GM21515 (cell line): Measurements from ENCODE around the gene PBX3.

Source experiments
- ATAC-seq: cut with Tn5 transposase; IDR thresholded peaks from one replicate; pipeline ENCODE4 v1.9.1; 2021; ENCODE audit not compliant: unreplicated experiment

The PBX3 gene

DNA sequence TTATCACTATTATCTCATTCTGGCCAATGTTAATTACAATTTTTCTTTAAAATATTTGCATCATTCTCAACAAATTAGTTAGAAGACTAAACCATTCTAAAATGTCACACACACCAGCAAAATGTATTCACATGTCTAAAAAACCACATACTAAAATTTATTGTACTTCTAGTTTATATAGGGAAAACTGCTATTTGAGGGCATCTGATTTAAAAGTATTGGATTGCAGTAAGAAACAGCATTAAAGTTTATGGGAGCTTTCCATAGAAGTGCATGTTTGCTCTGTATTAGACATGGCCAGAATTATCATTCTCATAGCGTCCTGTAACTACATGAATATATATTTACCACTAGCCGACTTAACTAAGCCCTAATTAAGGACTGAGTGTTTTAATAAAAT lies 150.3 kb downstream of the PBX3 start:
- no peak for ATAC-seq

GRCh38 chr9:125902214-125902613 lies 155.0 kb downstream of the PBX3 start:
- no peak for ATAC-seq

GRCh38 chr9:125902831-125903512 lies 155.8 kb downstream of the PBX3 start:
- no peak for ATAC-seq

- no peak for ATAC-seq
These were observed 157.1 kb downstream of the PBX3 start for GRCh38 chr9:125904155-125904851.

GRCh38 chr9:125906144-125906543 lies 159.0 kb downstream of the PBX3 start:
- ATAC-seq, result no peak

GRCh38 chr9:125906893-125907292 lies 159.7 kb downstream of the PBX3 start:
- ATAC-seq, result no peak

DNA sequence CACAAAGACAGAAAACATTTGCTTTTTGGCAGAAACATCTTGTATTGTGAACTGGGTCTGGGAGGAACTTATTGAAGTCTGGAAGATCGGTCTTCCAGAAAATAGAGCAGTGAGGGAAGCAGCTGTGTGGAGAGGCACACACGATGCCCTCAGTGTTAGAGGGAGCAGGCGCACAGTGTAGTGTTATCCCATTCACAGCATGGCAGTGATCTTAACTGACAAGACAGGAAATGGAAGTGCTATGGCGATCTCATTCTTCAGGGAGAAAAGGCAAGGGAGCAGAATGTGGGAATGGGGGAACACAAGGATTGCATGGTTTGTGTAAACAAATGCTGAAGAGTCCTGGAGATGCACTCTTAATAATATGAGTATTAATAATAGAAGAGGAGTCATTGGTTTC lies 161.0 kb downstream of the PBX3 start:
- no peak for ATAC-seq

DNA sequence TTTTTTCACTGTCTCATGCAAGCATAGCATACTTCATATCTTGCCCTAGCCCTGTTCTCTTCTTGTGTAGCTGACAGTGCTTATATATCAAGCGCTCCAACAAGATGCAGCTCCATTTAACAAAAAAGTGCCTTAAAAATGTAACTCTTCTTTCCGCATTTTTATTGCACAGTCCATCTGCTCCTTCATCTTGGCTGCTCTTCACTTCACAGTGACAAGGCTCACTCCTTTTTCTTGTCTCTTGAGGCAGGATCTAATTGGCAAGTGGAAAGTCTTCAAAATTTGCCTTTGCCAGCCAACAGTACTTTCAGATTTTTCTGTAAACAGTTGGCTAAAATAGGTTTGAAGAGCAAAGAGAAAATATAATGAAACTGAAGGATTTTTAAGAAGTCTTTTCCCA lies 161.8 kb downstream of the PBX3 start:
- no peak for ATAC-seq

DNA sequence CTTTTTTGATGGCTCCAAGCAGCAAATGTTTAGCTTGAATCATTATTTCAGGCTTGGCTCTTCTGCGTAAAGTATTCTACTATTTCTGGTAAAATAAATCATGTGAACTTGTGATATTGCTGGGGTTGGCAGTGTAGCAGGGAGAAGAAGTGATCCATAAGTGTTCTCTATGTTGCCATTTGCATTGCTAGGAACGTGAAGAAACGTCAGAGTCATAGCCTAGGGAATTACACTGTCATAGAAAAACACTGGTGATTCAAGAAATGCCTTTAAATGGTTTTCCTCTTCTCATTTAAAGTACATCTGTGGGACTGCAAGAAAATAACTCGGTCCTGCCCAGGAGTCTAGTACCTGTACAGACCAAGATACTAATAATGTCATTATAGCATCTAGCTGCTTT lies 162.3 kb downstream of the PBX3 start:
- no peak for ATAC-seq

DNA sequence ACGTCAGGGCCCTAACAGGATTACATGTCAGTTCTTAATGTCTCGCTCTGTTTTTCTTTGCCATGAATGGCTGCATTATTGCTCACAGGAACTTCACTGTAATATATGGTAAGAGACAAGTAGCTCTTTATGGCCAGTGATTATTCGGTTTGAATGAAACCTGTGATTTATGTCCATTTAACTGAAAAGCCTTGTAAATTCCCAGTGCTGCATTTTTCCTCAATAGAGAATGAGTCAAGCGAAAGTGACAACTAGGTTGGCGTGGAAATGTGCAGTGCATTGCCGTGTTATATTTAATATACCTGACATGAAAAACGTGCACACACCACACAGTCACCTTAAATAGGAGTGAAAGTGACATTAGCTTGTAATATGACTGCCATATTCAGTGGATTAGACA lies 163.1 kb downstream of the PBX3 start:
- no peak for ATAC-seq

GRCh38 chr9:125911861-125912644 lies 164.9 kb downstream of the PBX3 start:
- ATAC-seq, result no peak

DNA sequence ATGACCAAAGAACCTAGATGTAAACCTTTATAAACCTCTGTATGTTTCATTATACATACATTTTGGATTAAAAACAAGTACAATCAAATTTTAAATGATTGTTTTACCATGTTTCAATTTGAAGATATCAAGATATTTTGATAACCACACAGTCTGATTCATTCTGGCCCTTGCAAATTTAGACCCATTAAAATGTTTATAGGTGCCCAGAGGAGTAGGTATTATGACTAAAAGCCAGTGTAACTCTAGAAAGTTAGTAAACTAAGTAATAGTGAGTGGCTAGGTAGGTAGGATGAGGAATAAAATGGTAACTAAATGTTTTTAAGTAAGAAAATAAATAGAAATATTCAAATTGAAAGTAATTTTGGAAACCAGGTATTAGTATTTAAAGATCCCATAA lies 165.5 kb downstream of the PBX3 start:
- ATAC-seq, result no peak

- ATAC-seq, result no peak
These were observed 166.4 kb downstream of the PBX3 start for GRCh38 chr9:125913551-125913950.

- ATAC-seq, result no peak
These were observed 167.2 kb downstream of the PBX3 start for GRCh38 chr9:125914411-125914810.

DNA sequence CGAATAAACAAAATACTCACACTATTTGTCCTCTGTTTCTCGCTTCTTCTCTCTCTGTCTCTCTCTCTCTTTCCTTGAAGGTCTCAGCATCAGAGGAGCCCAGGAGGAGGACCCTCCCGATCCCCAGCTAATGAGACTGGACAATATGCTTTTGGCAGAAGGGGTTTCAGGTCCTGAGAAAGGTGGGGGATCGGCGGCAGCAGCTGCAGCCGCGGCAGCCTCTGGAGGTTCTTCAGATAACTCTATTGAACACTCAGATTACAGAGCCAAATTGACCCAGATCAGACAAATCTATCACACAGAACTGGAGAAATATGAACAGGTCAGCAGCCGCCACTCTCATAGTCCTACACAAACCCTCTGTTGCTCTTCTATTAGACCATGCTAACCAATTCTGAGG lies 168.4 kb downstream of the PBX3 start:
- ATAC-seq, result no peak

- ATAC-seq, result no peak
These were observed 172.4 kb downstream of the PBX3 start for GRCh38 chr9:125919565-125919964.

GRCh38 chr9:125920402-125920801 lies 173.2 kb downstream of the PBX3 start:
- no peak for ATAC-seq

- no peak for ATAC-seq
These were observed 175.7 kb downstream of the PBX3 start for GRCh38 chr9:125922854-125923253.

GRCh38 chr9:125924351-125924750 lies 177.2 kb downstream of the PBX3 start:
- no peak for ATAC-seq

GRCh38 chr9:125926936-125927335 lies 179.8 kb downstream of the PBX3 start:
- no peak for ATAC-seq

DNA sequence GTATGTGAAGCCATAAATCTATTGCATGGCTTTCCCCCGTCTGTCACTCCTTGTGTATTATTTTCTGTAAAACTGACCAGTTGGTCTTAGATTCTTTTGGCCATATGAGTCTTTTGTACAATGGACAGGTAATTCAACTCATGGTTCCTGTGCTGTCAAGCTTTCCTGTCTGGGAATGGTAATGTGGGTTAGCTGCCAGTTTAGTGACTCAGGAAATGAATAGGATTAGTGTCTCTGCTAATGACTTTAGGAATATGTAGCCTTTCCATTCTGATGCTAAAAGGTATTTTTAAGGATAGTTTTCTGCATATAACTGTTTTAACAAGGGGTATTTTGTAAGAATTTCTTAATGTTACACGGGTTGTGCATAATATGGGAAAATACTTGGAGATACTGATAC lies 182.7 kb downstream of the PBX3 start:
- no peak for ATAC-seq

DNA sequence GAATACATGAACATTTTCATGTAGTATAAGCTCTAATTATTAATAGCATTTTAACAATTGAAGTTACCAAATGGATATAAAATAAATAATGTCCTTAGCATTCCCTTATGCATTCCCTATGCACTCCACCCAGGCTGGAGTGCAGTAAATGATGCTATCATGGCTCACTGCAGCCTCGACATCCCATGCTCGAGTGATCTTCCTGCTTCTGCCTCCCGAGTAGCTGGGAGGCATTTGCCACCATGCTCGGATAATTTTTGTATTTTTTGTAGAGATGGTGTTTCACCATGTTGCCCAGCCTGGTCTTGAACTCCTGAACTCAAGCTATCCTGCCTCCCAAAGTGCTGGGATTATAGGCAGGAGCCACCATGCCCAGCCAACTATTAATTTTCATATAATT lies 184.0 kb downstream of the PBX3 start:
- ATAC-seq, result no peak
